ENCODE results near the gene MAGI2.

DNA sequence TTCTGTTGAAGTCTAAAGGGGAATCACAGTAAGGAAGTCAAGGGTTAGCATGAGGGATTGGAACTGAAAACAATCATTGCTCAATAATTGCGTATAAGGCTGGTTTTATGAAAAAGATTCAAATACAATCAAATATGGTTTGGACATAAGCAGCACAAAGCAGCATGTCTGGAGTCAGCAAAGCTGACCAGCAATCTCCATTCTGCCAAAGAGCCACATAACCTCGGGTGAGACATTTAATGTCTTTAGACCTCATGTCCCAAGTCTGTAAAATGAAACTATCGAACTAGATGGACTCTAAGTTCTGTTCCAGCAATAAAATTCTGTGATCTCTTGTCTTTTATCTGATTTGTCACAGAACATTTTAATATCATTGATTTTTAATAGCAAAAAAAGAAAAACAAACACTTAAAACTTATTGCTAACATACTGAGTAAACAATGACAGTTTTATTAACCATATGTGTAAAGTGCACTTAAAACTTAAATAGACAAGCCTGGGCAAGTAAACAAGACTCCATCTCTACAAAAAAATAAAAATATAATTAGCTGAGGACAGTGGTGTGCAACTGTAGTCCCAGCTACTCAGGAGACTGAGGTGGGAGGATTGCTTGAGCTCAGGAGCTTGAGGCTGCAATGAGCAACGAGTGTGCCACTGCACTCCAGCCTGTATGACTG is 217.0 kb downstream of the MAGI2 start:
- TF ChIP-seq, protein P1, sequence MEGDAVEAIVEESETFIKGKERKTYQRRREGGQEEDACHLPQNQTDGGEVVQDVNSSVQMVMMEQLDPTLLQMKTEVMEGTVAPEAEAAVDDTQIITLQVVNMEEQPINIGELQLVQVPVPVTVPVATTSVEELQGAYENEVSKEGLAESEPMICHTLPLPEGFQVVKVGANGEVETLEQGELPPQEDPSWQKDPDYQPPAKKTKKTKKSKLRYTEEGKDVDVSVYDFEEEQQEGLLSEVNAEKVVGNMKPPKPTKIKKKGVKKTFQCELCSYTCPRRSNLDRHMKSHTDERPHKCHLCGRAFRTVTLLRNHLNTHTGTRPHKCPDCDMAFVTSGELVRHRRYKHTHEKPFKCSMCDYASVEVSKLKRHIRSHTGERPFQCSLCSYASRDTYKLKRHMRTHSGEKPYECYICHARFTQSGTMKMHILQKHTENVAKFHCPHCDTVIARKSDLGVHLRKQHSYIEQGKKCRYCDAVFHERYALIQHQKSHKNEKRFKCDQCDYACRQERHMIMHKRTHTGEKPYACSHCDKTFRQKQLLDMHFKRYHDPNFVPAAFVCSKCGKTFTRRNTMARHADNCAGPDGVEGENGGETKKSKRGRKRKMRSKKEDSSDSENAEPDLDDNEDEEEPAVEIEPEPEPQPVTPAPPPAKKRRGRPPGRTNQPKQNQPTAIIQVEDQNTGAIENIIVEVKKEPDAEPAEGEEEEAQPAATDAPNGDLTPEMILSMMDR (conservative IDR thresholded peaks at IDR 0.05; ENCODE audit: low read depth in 2 of 2): no peak
- TF ChIP-seq POLR2AphosphoS5 (IDR thresholded peaks at IDR 0.05; ENCODE audit: low read depth): no peak
- TF ChIP-seq, protein P2, sequence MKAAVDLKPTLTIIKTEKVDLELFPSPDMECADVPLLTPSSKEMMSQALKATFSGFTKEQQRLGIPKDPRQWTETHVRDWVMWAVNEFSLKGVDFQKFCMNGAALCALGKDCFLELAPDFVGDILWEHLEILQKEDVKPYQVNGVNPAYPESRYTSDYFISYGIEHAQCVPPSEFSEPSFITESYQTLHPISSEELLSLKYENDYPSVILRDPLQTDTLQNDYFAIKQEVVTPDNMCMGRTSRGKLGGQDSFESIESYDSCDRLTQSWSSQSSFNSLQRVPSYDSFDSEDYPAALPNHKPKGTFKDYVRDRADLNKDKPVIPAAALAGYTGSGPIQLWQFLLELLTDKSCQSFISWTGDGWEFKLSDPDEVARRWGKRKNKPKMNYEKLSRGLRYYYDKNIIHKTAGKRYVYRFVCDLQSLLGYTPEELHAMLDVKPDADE (IDR thresholded peaks at IDR 0.05): no peak
- TF ChIP-seq EZH2 (IDR thresholded peaks at IDR 0.05; ENCODE audit: low read depth, unreplicated experiment): no peak
- TF ChIP-seq JUNB (IDR thresholded peaks at IDR 0.05; ENCODE audit: unreplicated experiment): no peak
- no peak for TF ChIP-seq NANOG (IDR thresholded peaks at IDR 0.05; ENCODE audit: borderline replicate concordance)
- no peak for TF ChIP-seq CREB1 (CRISPR knock-in tag; IDR thresholded peaks at IDR 0.05; ENCODE audit: low read depth)
- TF ChIP-seq, protein P3, sequence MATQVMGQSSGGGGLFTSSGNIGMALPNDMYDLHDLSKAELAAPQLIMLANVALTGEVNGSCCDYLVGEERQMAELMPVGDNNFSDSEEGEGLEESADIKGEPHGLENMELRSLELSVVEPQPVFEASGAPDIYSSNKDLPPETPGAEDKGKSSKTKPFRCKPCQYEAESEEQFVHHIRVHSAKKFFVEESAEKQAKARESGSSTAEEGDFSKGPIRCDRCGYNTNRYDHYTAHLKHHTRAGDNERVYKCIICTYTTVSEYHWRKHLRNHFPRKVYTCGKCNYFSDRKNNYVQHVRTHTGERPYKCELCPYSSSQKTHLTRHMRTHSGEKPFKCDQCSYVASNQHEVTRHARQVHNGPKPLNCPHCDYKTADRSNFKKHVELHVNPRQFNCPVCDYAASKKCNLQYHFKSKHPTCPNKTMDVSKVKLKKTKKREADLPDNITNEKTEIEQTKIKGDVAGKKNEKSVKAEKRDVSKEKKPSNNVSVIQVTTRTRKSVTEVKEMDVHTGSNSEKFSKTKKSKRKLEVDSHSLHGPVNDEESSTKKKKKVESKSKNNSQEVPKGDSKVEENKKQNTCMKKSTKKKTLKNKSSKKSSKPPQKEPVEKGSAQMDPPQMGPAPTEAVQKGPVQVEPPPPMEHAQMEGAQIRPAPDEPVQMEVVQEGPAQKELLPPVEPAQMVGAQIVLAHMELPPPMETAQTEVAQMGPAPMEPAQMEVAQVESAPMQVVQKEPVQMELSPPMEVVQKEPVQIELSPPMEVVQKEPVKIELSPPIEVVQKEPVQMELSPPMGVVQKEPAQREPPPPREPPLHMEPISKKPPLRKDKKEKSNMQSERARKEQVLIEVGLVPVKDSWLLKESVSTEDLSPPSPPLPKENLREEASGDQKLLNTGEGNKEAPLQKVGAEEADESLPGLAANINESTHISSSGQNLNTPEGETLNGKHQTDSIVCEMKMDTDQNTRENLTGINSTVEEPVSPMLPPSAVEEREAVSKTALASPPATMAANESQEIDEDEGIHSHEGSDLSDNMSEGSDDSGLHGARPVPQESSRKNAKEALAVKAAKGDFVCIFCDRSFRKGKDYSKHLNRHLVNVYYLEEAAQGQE (IDR thresholded peaks at IDR 0.05; ENCODE audit: unreplicated experiment): no peak
